NCI-H1694 (cell line): ENCODE measurements around the gene AKAP13.

Experiments used
- DNase-seq: peaks from one replicate; lab custom pipeline; 2025; lab: John Stamatoyannopoulos, UW

Gene AKAP13

DNA sequence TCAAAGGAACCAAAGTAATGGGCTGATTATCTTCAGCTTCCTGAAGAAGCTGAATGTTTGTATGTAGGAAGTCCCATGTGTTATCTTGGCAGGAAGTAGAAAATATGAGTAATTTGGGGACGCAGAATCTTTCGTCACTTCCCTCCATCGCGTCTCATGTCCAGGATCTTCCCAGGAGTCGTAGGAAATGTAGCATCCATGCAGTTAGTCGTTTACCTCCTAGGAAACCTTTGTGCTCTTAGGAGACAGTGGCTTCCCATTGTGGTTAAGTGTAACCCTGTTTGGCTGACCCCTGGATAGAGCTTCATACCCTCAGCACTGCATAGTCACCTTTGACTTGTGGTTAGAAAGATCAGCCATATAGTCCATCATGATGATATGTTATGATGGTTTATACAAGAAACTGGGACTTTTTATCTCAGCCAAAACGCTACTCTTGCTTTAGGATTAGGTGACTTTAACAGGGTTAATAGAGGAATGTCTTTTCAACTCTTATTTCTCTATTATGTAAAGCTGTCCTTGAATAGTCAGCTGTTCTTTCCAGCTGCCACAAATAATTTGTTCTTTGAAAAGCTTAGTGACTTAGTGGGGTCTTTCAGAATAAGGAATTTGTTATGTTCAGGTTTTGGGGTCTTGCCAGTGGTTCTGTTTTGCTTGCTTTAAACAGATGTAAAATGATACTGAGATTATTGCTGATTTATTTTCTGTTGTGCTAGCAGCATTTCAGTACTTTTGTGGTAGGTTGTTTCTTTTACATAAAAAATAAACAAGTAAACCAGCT, 322.1 kb downstream of the AKAP13 start:
- DNase-seq: no peak

DNA sequence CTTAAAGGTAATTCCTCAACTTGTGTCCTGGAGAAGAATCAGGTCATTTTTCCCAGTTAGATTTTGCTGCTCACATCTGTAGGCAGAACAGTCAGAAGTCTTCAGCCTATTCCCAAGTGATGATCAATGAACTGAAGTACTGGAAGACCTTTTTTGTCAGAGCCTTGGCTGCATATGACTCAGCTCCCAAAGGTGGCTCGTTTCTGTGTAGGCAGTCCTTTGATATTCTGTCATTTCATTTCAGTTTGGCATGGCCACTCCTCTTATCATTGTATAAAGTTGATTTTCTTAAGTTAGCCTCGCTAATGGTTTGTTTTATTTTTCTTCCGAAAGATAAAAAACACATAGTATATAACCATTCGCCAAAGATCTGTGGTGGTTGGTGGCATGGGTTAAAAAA, 323.7 kb downstream of the AKAP13 start:
- DNase-seq: no peak

DNA sequence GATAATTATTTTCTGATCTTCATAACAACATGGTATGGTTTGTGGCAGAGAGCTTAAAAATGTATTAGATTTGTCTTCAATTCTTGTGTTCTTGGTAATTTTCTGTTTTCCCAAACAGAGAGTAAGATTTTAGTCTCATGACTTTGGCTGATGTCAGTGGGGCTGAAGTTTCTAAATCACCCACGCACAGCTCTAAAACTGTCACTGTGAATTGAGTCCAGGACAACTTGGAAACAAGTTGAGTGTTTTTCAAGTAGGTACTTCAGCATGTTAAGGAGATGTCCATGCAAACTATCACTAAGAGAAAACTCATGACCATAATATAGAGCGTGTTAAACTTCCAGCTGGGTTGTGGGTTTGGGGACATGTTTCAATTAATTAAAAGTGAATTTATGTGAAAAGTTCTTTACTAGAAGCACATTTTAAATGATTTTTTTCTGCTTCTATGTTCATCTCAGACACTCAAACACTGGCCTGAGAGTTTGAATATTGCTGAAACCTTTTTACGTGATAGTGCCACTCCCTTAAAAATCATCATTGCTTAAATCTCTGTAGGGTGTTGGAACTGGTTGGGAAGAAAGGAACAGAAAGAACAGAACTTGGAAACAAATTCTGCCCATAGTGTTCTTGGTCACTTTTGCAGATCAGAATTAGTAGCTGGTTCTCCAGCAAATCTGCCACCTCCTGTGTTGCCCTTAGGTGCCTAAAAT, 324.5 kb downstream of the AKAP13 start:
- no peak for DNase-seq

DNA sequence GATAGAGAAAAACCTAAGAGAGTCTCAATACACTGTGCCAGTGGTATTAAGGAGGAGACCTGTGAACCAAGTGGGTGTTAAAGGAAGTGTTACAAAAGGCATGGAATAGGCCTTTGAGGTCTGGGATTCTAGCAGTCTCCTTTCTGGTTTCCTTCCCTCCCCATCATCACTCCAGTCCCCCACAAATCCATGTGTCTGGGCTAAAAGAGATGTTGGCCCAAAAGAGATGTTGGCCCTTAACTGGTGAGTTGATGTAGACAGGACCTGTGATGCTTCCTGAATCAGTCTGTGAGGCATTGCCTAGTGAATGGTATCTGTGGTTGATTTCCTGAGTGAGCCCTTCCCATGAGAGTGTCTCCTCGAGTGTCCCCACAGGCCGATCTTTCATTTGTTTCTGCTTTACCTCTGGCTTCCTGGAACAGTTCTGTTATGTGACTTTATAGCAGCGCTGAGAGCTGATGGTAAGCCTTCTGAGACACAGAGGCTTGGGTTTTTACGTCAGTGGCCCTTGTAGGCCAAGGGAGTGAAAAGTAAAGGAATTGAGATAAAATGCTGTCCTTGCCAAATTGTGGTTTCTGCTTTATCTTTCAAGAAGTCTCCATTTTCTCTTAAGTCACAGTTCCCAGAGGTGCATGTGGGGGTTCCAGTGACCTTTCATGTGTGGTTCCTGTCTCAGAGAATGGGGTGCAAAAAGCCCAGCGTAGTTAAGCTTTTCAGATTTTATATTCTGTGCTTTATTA, 326.5 kb downstream of the AKAP13 start:
- DNase-seq: no peak

DNA sequence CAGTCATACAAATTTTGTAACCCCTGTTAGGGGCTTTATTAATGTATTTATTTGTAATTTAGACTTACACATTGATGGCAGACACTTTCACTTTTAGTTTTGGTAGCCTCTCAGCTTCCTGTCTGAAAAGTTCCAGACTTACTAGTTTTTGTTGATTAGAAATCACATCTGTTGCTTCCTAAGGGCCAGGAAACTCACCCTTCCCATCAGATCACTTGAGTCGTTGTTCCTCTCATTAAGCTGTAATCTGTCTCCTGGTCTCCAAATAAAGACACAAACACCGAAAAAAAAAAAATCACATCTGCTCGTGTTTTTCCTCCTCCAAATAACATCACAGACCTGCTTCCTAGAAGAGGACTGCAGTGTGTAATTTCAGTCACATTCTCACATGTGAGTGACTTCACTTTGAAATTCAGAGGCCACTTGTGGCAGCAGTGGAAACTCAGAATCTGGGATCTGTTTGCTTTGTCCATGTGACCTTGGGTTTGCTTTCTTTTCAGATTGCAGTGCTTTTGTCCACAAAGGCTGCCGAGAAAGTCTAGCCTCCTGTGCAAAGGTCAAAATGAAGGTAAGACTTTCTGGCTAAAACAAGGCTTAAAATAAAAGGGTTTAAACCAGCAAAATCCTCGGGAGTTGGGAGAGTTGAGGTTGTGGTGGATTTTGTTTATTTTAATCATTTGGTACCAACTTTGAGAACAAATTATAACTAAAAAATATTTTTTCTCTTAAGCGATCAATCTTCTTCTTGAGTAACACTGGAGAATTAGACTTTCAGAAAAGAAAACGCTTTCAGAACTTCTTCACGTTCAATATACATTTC, 327.3 kb downstream of the AKAP13 start:
- peak; percentile 37 for DNase-seq

DNA sequence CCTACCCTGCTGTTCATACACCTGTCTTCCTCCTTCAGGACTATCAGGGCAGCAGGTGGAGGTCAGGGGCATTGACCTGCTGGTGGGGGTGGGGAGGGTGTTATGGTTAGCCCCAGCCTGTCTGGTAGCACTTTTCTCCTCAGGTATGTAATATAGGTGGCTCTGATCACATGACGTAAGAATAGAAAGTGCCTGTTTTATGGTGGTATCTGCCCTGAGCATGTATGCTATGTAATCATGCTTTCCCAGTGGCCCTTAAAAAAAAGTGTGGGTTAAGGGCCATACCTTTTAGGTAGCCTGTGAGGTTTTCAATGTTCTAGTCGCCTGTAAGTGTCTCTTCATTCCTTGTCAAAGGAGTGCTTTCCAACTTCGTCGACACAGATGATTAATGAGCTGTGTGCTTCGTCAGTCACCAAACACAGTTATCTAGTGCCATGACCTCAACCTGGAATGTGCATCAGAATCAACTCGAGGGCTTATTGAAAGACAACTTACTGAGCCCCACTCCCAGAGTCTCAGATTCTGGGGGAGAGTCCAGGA, 328.1 kb downstream of the AKAP13 start:
- no peak for DNase-seq

DNA sequence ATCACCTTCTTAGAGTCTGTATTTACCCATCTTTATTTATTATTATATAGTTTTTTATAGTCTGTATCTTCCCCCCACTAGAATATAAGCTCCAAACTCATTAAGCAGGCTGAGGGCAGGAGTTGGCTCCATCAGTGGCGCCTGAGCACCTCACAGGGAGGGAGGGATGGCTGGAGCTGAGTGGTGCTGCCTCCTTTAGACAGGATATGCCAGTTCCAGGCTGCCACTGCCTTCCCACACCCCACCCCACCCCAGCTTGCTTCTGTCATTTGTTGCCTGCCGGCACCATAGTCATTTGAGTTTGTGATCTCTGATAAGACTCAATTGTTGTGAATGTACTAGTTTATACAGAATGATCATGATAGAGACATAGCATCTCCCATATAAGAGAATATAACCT, 328.8 kb downstream of the AKAP13 start:
- DNase-seq: no peak

DNA sequence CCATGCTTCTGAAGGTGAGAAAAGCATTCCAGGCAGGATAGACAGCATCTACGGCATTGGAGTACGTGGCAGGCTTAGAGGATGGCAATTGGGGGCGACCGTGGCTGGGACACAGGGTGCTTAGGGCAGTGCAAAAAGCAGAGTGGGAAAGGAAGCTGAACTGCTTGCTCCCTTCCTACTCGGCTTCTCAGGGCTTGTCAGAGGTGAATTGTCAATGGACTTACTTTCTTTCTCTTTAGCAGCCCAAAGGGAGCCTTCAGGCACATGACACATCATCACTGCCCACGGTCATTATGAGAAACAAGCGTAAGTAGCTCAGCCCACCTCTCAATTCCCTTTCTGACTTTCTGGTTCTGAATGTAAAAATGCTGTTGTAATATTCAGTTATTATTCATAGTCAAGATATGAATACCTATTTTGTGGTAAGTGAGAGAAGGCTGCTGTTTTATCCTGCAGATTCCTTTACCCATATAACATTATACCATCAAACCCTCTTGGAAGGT, 330.0 kb downstream of the AKAP13 start:
- DNase-seq: no peak

DNA sequence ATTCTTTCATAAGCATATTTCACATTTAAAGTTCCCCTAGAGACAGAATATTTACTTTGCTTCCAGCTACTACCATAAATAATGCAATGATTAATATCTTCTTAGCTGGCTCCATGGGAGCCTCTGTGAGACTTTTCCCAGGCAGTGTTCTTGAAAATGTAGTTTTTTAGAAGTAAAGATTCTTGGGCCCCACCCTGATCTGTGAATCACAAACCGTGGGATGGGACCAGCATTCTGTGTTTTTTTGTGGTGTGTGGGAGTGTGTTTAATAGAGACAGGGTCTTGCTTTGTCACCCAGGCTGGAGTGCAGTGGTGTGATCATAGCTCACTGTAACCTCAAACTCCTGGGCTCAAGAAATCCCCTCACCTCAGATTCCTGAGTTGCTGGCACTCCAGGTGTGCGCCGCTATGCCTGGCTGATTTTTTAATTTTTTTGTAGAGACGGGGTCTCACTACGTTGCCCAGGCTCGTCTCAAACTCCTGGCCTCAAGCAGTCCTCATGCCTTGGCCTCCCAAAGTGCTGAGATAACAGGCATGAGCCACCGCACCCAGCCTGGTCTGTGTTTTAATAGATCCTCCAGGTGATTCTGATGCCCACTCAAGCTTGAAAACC, 331.3 kb downstream of the AKAP13 start:
- no peak for DNase-seq

DNA sequence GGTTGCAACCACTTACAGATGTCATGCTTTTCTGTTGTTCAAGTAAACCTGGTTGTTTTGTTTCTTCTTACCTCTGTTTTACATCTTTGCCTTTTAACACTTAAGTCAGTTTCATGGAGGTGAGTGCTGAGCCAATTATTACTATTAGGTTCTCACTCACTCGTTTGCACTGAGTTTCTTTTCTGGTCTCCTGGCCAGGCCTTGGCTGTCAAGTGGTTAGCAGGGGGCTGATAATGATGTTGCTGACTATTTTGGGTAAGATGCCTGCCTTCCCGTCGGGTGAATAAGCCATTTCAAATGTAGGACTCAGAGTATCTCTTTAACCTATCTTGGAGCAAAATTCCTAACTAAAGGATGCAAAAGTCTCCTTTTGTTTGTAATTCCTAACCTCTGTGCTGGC, 335.9 kb downstream of the AKAP13 start:
- no peak for DNase-seq

DNA sequence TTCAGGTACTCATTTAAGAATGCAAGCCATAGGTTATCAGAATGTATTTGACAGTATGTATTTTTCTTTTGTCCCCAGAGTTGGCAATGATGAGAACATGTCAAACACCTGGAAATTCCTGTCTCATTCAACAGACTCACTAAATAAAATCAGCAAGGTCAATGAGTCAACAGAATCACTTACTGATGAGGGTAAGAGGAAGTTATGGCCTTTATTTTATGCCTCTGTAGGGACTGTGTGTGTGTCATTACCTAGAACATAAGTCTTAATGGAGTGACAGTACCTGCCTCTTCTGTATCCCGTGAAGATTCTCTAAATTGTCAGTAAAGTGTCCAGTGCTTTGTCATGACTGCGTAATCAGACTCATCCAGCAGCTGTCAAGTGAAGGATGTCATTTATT, 336.8 kb downstream of the AKAP13 start:
- no peak for DNase-seq

DNA sequence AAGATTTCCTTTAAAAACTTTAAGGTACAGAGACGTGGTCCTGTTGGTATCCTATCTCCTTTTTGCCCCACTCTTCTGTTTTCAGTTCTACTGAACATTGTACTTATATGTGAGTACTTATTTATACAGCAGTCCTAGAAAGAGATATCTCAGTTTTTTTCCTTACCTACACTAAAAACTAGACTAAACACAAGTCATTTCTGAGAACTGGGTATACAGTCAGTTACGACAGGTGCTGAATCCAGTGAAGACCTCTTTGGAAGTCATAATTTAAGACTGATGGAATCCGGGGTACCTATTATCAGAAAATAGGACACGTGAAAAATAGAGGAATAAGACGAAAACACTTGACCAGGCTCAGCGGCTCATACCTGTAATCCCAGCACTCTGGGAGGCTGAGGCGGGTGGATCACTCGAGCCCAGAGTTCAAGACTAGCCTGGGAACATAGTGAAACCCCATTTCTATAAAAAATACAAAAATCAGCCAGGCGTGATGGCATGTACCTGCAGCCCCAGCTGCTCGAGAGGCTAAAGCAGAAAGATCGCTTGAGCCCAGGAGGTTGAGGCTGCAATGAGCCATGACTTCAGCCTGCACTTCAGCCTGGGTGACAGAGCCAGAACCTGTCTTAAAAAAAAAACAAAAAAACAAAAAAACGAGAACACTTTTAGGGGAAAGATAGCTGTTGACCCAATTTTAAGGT, 338.0 kb downstream of the AKAP13 start:
- DNase-seq: no peak

DNA sequence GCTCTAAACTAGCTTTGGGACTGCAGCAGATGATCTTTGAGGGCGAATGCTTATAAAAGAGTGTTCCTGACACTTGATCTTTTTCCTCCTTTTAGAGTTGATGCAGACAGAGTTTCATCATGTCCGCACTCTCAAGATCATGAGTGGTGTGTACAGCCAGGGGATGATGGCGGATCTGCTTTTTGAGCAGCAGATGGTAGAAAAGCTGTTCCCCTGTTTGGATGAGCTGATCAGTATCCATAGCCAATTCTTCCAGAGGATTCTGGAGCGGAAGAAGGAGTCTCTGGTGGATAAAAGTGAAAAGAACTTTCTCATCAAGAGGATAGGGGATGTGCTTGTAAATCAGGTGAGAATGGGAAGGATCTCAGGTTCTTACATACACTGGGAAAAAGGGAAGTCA, 338.6 kb downstream of the AKAP13 start:
- no peak for DNase-seq

DNA sequence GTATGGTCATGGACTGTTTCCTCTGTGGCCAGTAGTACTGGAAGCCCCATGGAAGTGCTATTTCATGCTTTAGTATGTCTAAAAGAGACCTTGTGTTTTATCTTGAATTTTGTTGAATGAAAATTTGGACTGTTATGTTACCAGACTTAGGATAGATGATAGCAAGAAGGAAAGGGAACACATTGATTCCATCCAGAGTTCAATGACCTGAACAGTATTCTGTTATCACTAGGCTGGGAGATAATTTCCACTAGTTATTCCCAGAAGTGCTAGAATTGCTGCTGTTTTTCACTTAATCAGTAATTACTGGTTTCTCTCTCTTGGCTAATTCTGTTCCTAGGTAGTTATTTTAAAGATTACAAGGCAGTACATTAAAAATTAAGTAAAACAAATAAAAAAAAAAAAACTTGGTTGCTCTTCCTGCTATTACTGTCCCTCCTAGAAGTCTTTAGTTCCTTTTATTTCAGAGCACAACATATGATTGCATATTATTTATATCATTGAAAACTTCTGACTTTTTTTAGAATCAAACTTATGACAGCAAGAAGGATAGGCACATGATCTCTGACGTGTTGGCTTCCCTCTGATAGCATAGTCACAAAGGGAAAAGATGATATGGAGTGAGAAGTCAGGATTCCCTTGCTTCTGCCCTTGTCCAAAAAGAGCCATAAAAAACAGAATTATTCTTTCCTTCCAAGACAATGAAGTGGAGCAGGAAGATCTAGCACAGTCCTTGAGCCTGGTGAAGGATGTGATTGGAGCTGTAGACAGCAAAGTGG, 342.2 kb downstream of the AKAP13 start:
- DNase-seq: no peak

DNA sequence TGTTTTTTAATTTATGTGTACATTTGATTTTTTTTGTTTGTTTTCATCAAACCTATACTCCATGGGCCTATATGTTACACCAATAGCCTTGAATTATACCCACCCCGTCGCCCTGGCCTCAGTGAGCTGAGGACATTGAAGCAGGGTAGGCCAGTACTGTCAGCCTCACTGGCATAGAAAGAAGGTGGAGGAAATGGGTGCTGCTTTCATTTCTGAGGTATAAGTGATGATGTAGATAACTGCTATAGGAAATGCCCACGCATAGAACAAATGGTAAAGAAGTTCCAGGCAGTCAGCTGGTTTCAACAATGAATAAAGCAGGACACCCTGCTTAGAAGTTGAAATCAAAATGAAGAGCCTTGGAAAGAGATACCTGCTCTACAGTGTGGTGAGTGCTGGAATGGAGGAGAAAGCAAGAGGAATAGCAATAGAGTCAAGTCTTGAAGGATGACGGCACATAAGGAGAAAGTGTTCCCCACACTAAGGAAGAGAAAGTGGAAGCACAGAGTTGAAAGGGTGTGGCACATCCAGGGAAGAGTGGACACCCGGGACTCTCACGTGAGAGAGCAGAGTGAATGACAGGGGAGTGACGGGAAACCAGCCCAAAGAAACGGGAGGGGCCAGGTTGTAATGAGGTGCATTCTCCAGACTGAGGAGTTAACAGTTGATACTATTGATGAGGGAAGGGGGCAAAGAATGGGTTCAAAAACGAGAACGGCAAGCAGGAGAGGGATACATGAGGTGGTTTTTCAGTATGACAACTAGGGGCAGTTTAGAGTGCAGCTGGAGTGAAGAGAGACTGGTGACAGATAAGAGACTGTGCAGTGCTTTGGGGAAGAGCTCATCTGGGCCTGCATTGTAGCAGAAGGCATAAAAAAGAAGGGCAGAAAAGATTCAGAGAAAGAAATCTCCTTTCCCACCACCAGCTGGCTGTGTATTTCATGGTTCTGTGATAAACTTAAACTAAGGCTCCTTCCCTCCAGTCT, 343.9 kb downstream of the AKAP13 start:
- no peak for DNase-seq

DNA sequence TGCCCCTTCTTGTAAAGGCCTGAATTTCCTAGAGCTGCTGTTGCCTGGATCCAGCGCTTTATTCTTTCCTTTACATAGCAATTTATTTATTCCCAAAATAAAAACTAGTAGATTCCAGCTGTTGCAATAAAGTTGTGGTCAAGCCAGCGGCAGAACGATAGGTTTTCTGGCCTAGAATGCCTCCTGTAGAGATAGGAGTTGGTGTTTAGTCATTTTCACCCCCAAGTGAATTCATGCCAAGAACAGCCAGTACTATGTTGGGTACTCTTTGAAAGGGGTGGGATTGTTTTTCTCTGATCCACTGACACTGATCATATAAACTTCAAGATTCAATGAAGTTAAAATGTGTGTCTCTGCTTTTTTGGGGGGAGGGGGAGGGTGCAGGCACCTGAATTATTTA, 344.6 kb downstream of the AKAP13 start:
- no peak for DNase-seq

DNA sequence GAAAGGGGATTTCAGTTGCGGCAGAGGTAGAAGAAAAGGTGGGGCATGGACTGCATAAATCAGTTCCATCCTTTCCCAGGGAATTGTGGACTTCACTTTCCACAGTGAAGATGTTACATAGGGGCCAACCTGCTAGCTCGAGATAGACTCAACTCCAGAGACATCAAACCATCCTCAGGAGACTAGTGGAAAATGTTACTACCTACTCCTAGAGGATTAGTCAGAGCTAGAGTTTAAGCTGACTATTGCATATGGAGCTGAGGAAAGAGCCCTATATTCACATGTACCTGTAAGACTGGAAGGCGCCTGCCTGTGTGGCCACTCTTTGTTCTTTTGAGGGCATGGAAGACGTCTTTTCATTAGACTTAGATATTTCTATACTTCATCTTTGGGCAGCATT, 345.2 kb downstream of the AKAP13 start:
- DNase-seq: no peak

DNA sequence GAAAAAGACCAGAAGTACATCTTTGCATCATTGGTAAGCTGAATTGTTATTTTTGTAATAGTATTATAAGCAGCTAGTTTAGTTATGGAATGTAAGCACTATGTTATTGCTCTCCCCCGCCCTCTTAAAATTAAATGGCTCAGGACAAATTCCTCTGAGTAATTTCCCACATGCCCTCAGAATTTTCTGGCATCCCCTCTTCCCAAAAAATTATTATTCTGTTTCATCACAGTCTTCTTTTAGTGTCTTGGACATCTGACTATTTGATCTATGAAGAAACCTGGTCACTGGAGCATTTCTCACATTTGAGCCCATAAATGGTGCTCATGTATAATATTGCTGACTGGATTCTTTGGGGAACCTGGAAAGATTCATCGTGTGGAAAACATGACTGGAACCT, 346.1 kb downstream of the AKAP13 start:
- no peak for DNase-seq

DNA sequence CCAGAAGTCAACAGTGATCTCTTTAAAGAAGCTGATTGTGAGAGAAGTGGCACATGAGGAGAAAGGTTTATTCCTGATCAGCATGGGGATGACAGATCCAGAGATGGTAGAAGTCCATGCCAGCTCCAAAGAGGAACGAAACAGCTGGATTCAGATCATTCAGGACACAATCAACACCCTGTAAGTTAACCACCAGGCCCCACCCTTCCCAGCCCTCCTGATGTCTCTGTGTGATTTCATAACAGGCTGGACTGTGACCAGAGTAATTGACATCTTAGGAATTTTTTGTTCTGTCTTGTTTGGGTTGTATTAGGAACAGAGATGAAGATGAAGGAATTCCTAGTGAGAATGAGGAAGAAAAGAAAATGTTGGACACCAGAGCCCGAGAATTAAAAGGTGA, 346.7 kb downstream of the AKAP13 start:
- DNase-seq: no peak
